ENCODE data around the gene NCAM1.

The NCAM1 gene

DNA sequence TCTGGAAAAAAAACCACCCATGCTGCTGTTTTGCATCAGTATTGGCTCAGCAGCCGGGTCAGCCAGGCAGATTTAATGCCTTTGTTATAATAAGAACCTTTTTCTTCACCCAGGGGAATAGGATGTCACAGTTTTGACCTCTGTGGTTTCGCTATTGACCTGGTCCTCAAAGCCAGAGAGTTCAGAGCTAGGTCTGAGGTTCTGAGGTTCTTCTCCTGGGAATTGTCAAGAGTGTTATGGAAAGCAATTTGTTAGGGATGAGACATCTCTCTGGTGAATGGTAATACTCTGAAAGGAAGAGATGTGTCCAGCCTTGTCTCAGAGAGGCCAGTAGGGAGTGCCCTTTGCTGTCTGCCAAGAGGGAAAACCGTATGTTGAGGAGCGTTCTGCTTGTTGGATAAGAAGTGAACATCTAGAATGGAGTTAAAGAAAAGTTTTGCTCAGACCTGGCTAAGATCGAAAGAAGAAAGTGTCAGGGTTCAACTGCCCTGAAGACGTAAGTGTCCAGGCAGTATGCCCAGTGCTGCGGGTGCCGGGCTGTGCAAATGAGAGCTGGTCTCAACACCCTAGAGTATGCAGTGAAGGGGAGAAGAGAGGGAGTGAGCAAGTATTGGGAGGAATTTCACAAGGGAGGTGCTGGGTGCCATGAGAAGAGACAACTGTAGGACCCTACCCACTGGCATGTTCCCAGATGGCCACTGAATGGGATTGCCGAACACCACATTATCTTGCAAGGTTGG lies 202.2 kb downstream of the NCAM1 start:
- no peaks in the 10 kb centered on the region for H3K4me1 Mint-ChIP-seq (ENCODE audit: low read depth)

DNA sequence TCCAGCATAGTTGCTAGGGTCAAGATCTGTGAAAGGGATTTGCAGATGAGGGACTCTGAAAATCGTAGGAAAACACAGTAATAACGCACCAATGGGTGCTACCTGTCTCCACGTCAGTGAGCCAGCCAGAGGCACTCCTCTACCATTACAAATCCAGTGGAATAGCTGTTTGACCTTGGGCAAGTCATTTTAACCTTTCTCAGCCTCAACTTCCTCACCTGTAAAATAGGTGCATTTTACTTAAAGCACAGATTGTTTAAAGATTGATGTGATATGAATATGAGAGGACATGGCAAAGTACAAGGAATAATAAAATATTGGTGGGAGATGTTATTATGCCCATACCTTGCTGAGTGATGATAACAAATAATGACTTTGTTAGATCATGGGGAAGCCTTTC lies 205.1 kb downstream of the NCAM1 start:
- Mint-ChIP-seq H3K27ac (no peak overlapping the region), H3K4me1 (ENCODE audit: low read depth) (no peaks in the 10 kb centered on the region), H3K27me3 (ENCODE audit: low read depth) (no peaks in the 10 kb centered on the region), H3K9me3 (no peaks in the 10 kb centered on the region), H3K4me3 (no peak overlapping the region), H3K36me3 (ENCODE audit: low read depth) (no peaks in the 10 kb centered on the region)

More for the DNA sequence above, 202.2 kb downstream of the NCAM1 start:
- H3K9me3 Mint-ChIP-seq = no peaks in the 10 kb centered on the region
- no peak overlapping the region for H3K27ac Mint-ChIP-seq
- no peaks in the 10 kb centered on the region for H3K27me3 Mint-ChIP-seq (ENCODE audit: low read depth)
- no peak overlapping the region for H3K4me3 Mint-ChIP-seq
- H3K36me3 Mint-ChIP-seq (ENCODE audit: low read depth) = no peaks in the 10 kb centered on the region

DNA sequence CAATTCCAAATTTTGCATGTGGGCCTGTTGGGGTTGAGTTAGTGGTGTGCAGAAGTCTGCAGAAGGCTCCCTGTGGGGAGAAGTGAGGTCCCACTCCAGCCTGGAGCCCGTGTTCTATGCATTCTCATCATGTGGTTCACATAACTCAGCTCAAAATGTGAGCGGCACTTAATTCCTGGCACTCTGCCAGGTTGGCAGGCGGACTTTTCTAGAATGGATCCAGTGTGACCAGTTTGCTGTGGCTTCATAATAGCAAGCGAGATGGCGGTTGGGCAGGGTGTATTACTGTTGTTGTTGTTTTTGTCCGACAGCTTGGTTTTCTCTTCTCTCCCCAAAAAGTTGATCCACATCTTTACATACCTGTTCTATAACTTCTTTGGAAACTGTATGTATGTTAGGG lies 206.4 kb downstream of the NCAM1 start:
- H3K27ac Mint-ChIP-seq = no peak overlapping the region
- no peaks in the 10 kb centered on the region for H3K9me3 Mint-ChIP-seq
- no peaks in the 10 kb centered on the region for H3K36me3 Mint-ChIP-seq (ENCODE audit: low read depth)
- H3K4me3 Mint-ChIP-seq = no peak overlapping the region
- H3K4me1 Mint-ChIP-seq (ENCODE audit: low read depth) = no peaks in the 10 kb centered on the region
- no peaks in the 10 kb centered on the region for H3K27me3 Mint-ChIP-seq (ENCODE audit: low read depth)

DNA sequence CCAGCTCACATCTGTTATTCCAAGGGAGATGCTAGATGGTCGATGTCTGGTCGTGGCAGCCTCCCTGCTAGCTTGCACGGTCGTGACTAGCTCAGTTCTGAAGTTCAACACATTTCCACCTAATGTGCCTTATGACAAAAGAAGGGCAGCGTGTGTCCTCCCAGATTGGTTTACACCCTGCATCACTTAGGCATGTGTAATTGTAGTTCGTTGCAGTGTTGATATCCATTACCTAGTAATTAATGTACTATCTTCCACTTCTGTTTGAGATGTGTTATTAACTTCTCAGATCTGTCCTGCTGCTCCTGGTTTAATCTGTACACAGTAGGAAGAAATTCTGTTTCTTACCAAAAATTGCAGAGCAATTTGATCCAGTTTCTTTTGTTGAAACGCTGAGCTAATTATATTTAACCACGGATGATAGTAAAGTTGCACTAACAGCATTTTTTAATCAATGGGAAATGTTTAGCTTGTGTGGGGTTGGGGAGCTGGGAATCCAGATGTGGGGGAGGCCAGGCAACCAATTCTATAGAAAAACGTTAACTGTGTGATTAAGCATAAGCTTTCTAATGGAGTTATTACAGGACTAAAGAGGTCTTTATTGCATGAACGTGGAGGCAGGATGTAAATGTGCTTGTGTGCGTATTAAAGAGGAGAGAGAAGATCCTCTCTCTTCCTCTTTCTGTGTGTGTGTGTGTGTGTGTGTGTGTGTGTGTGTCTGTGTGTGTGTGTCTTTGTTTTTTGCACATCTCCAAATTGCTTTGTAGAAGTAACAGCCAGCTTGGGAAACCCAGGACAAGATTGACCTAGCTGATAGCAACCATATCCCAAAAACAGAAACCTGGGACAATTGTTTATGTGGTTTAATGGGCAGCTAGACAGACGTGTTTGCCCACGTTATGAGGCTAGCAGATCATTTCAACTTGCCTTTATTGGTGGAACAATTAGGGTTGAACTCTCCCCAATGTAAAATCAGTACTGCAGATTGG lies 207.4 kb downstream of the NCAM1 start:
- H3K4me1 Mint-ChIP-seq (ENCODE audit: low read depth) = no peaks in the 10 kb centered on the region
- no peak overlapping the region for H3K27ac Mint-ChIP-seq
- H3K9me3 Mint-ChIP-seq = no peaks in the 10 kb centered on the region
- no peaks in the 10 kb centered on the region for H3K27me3 Mint-ChIP-seq (ENCODE audit: low read depth)
- no peaks in the 10 kb centered on the region for H3K36me3 Mint-ChIP-seq (ENCODE audit: low read depth)
- no peak overlapping the region for H3K4me3 Mint-ChIP-seq

DNA sequence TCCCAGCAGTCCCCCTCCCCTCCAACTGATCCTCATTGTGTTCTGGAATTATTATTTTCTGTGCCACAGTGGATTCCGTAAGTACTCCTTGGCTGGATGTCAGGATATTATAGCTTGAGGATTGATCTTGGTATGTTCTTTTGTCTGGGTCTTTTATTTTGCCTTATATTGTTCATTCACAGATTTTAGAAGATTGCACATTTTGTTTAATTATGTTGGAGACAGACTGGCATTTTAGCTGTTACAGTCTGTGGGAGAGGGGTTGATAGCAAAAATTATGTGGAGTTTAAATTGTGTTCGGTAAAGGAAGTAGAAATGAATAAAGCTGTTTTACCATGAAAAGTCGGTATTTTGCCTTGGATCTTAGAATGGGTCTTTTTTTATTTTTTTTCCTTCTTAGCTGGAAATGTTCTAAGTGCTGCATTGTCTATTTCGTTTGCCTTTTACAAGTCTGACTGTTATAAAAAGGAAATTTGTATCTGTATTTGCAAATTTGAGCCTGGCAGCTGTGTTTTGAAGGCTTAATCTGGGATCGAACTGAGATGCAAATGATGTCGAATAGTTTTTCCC lies 211.2 kb downstream of the NCAM1 start:
- Mint-ChIP-seq H3K27me3 (ENCODE audit: low read depth) (peaks cover 4% of the 10 kb centered on the region), H3K36me3 (ENCODE audit: low read depth) (no peaks in the 10 kb centered on the region), H3K4me3 (no peak overlapping the region), H3K4me1 (ENCODE audit: low read depth) (no peaks in the 10 kb centered on the region), H3K9me3 (no peaks in the 10 kb centered on the region), H3K27ac (no peak overlapping the region)

DNA sequence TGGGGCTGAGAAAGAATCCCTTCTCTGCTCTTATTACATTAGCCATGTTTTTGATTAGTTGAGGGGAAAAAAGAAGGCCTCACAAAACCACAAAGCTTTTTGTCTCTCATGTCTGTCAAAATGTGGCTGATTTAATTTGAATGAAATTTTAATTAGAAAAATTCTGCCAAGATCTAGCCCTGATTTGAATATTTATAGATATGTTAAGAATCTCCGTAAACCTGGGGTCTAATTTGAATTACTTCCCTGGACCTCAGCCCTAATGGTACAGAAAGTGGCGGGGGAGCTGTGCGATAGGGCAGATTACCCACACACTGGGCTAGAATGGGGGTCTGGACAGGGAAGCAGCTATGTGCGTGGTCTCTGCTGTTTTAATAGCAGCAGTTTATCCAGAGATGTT lies 211.9 kb downstream of the NCAM1 start:
- Mint-ChIP-seq H3K9me3 (no peaks in the 10 kb centered on the region), H3K4me3 (no peak overlapping the region), H3K36me3 (ENCODE audit: low read depth) (no peaks in the 10 kb centered on the region), H3K27me3 (ENCODE audit: low read depth) (peaks cover 9% of the 10 kb centered on the region), H3K4me1 (ENCODE audit: low read depth) (no peaks in the 10 kb centered on the region), H3K27ac (no peak overlapping the region)

DNA sequence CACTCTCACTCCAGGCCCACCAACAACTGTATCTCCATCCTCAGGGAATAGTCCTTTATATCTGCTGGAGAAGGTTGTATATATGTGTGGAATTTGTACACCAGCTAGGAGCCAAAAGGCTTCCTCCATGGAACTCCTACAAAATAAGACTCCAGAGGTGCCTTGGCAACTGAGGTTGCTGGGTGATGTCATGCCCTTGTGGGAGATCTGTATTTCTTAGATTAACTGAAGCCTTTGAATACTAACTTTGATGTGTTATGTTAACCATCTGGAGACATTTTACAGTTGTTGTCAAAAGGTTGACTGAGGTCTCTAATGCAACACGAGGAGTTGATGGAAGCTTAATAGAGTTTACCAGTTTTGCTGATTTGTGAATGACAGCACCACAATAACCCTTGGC lies 213.7 kb downstream of the NCAM1 start:
- Mint-ChIP-seq H3K4me1 (ENCODE audit: low read depth) (no peaks in the 10 kb centered on the region), H3K27ac (no peak overlapping the region), H3K9me3 (no peaks in the 10 kb centered on the region), H3K36me3 (ENCODE audit: low read depth) (no peaks in the 10 kb centered on the region), H3K27me3 (ENCODE audit: low read depth) (peaks cover 12% of the 10 kb centered on the region), H3K4me3 (no peak overlapping the region)

DNA sequence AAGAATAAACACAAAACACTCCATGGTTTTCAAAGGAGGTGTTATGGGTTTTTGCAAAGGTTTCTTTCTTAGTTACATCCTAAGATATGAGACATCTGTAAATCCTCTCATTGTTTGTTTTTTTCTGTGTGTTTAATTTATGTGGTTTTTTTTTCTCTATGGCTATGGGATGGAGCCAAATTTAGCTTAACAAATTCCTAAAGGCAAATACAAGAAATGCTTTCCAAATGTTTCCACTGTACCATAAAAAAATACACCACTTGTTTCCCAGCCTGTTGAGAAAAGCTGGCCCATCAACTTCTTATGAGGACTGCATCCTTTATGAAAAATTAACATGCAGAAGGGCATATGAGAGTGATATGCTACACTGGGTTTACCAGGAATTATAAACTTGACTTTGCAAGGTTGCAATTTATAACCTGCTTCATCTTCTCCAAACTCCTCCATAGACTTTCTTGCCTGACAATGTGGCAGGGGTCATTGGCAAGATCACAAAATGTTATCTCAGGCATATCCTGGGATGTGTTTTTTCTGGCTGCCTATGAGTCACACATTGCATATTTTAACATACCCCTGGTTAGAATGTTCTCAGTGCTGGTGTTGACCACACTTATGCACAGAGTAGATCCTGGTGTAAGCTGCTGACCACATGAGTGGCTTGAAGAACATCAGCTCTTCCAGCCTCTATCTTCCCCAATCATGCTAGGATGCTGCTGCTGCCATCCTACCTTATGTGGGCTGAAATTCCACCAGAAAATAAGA lies 215.6 kb downstream of the NCAM1 start:
- no peak overlapping the region for H3K27ac Mint-ChIP-seq
- no peaks in the 10 kb centered on the region for H3K4me1 Mint-ChIP-seq (ENCODE audit: low read depth)
- no peaks in the 10 kb centered on the region for H3K36me3 Mint-ChIP-seq (ENCODE audit: low read depth)
- no peak overlapping the region for H3K4me3 Mint-ChIP-seq
- peaks cover 12% of the 10 kb centered on the region for H3K27me3 Mint-ChIP-seq (ENCODE audit: low read depth)
- no peaks in the 10 kb centered on the region for H3K9me3 Mint-ChIP-seq

DNA sequence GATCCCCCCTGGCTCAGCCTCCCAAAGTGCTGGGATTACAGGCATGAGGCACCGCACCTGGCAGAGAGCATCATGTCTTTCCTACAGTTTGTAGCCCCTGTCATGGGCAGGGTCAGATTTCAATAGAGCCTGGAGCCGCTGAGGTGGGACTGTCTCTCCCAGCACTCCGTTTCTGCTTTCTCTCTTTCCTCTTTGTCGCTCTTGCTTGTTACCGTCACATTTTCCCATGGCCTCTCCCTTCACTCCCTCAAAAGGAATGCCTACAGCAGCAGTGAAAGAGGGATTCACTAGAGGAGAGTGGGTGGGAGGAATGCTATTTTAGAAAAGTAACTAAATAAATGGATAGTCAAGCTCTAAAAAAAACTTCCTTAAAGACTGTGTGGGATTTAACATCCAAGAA lies 216.5 kb downstream of the NCAM1 start:
- H3K27me3 Mint-ChIP-seq (ENCODE audit: low read depth) = peaks cover 12% of the 10 kb centered on the region
- no peaks in the 10 kb centered on the region for H3K36me3 Mint-ChIP-seq (ENCODE audit: low read depth)
- H3K4me3 Mint-ChIP-seq = no peak overlapping the region
- no peaks in the 10 kb centered on the region for H3K4me1 Mint-ChIP-seq (ENCODE audit: low read depth)
- no peaks in the 10 kb centered on the region for H3K9me3 Mint-ChIP-seq
- H3K27ac Mint-ChIP-seq = no peak overlapping the region

DNA sequence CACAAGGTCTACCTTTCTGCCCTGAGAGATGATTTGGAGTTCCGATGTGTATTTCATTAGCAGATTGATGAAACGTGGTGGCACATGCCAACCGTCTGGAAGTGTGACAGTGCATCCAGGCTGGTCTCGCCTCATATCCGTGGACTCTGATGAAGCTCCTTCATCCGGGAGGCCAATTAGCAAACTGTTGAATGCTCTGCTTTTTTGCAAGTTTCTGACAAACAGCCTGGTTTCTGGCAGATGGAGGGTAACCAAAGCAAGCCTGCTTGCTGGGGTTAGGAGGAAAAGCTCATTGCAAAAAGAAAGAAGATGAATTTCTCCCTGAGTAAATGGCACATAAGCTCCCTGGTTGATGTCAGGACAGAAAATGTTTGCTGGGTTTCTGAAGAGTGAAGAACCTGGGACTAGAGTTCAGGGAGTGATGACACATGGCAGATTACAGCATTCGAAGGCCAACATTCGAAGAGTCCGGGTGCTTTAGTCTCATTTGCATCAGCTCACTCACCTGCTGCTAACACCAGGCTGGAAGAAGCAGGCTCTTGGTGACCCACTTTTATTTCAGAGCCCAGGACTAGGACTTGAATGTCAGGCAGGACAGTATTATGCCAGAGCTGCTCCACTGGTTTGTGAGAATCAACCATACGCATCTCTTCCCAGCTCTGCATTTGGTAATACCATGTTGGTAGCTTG lies 217.3 kb downstream of the NCAM1 start:
- no peak overlapping the region for H3K4me3 Mint-ChIP-seq

DNA sequence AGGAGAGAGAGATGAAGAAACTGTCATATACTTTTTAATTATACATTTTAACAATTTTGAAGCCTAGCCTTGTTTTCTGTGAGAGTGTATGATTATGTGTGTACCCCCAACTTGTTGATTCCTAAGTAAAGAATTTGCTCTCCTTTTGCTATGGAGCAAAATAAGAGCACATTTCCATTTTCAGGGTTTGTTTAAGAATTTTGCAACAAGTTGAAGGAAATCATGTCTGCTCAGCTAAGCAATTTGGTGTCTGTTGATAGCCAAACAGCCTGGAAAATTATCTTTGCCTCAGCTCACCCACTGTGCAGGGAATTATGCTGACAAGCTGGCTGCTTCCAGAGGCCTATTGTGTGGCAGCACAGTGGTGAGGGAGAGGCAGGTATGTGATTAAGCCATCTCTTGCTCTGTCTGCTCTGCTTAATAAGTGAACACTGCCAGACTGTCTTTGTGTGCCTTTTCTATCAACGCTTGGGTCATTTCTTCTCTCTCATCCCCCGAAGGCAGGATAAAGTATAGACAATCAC lies 218.0 kb downstream of the NCAM1 start:
- Mint-ChIP-seq H3K27ac (no peak overlapping the region), H3K36me3 (ENCODE audit: low read depth) (no peaks in the 10 kb centered on the region), H3K9me3 (no peaks in the 10 kb centered on the region), H3K4me1 (ENCODE audit: low read depth) (no peaks in the 10 kb centered on the region), H3K4me3 (no peak overlapping the region), H3K27me3 (ENCODE audit: low read depth) (peaks cover 12% of the 10 kb centered on the region)

More for the DNA sequence above, 217.3 kb downstream of the NCAM1 start:
- Mint-ChIP-seq H3K27me3 (ENCODE audit: low read depth) (peaks cover 12% of the 10 kb centered on the region), H3K27ac (no peak overlapping the region), H3K9me3 (no peaks in the 10 kb centered on the region), H3K36me3 (ENCODE audit: low read depth) (no peaks in the 10 kb centered on the region), H3K4me1 (ENCODE audit: low read depth) (no peaks in the 10 kb centered on the region)

DNA sequence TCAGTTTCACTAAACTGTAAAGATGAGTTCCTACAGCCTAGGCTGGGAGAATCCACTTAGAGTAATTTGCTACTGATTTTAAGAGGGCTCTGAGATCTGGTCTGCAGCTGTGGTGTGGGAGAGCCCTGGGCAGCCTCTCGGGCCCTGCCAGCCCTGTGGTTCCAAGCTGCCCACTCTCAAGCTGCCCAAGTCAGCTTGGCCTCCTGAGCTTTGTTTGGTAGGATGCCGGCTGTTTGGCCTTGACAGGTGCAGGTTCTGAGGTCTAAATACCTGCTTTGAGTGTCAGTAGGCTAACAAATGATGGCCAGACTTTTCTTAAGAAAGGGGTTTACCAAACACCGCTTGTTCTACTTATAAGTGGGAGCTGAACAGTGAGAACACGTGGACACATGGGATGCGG lies 219.9 kb downstream of the NCAM1 start:
- Mint-ChIP-seq H3K4me3 (no peak overlapping the region), H3K27ac (no peak overlapping the region), H3K27me3 (ENCODE audit: low read depth) (peaks cover 8% of the 10 kb centered on the region), H3K9me3 (no peaks in the 10 kb centered on the region), H3K4me1 (ENCODE audit: low read depth) (no peaks in the 10 kb centered on the region), H3K36me3 (ENCODE audit: low read depth) (no peaks in the 10 kb centered on the region)

DNA sequence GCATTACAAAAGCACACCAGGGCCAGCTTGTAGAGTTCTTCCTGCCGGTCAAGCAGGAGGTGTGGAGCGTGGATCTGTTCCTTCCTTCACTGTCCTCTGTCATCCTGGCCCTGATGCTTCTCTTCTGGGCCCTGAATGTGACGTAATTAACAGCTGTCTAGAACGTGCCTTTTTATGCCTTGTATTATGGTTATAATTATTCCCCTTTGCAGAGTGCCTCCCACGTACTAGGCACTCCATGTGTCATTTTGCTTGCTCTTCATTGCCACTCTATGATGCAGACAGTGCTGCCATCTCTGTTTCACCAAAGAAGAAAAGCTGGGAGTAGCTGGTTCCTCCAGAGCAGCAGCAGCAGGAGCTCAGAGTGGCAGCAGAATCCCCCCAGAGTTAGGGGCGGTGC lies 221.1 kb downstream of the NCAM1 start:
- Mint-ChIP-seq H3K4me3 (no peak overlapping the region), H3K9me3 (no peaks in the 10 kb centered on the region), H3K27me3 (ENCODE audit: low read depth) (peaks cover 8% of the 10 kb centered on the region), H3K27ac (no peak overlapping the region), H3K36me3 (ENCODE audit: low read depth) (no peaks in the 10 kb centered on the region), H3K4me1 (ENCODE audit: low read depth) (no peaks in the 10 kb centered on the region)
